VCaP (cell line): Measurements from ENCODE around the gene HTR4.
A peak's percentile ranks its signal among the peaks of the same experiment; 100 is the strongest.

ENCODE experiments used
- H3K27ac ChIP-seq: fragments of 450-650 bp; 2 replicates; pipeline ENCODE4 v1.5.1; 2017
- CTCF ChIP-seq: fragments of 450-650 bp; conservative IDR thresholded peaks from 2 replicates; pipeline ENCODE4 v1.5.1; 2017; ENCODE audit warnings: mild to moderate bottlenecking, moderate library complexity

HTR4 gene

DNA sequence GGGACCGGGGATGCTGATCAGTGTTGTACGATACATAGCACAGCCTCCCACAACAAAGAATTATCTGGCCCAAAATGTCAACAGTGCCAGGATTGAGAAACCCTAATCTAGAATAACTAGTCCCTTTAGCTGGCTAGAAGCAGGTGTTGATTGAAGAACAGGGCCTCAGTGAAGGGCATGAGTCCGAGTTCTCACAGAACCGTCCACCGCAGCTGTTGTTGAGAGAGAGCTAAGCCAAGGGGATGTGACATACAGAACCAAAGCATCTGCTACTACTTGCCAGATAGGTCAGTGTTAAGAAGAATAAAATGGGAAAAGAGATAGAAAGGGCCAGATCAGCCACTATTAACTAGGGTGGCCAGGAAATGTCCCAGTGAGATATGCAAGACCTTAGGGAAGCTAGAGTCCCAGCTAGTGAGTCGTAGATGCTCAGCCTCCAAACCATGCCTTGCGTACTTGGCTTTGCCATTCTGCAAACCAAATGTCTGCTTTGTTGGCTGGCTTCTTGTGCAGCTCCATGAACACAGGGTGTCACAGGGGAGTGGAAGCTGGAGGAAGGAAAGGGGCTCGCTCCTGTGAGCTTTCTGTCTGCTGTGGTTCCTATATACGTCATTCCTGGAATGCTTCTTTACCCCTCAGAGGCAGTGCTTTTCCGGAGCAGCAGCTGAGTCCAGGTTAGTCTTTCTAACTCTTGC, 201.7 kb downstream of the HTR4 start:
- no peak for TF ChIP-seq CTCF
- H3K27ac ChIP-seq = no peak overlapping the region

- no peak overlapping the region for H3K27ac ChIP-seq
- TF ChIP-seq CTCF = no peak
Measured at GRCh38 chr5:148446611-148447010, 207.7 kb downstream of the HTR4 start.

DNA sequence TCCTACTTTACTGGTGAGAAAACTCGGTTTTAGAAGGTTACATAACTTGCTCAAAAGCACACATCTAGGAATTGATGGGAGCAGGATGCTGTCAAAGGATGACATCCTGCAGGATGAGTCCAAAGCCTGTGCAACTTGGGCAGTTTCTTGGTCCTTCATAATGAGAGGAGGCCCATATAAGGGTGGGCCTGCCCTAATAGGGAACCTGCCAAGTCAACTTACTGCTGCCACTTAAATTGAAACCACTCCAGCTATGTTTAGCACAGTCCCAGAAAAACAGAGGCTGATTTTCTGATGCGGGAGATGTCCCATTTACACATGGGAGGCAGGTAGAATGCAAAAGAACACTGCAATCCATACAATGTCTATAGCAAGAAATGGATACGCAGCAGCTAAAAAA, 208.7 kb downstream of the HTR4 start:
- no peak overlapping the region for H3K27ac ChIP-seq
- no peak for TF ChIP-seq CTCF

DNA sequence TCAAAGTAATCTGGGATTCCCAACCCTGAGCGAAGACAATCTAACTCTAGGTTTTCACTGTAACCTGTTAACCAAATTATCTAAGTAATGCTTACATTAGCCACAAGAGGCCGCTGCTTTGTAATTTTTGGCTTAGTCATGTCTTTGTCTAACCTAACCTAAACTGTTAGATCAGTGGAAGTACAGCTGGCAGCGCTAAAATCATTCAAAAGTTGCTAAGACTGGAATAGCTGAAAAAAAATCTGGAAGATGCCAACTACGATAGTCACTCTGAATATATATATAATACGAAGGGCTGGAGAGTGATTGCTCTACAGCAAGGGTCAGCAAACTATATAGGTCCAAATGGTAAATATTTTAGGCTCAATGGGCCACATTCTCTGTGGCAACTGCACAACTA, 210.3 kb downstream of the HTR4 start:
- TF ChIP-seq CTCF = peak; percentile 63
- no peak overlapping the region for H3K27ac ChIP-seq

GRCh38 chr5:148443241-148443640, 211.1 kb downstream of the HTR4 start:
- no peak overlapping the region for H3K27ac ChIP-seq
- TF ChIP-seq CTCF = no peak

GRCh38 chr5:148438933-148439332, 215.4 kb downstream of the HTR4 start:
- no peak for TF ChIP-seq CTCF
- H3K27ac ChIP-seq = no peak overlapping the region

- no peak overlapping the region for H3K27ac ChIP-seq
- TF ChIP-seq CTCF = no peak
Measured at GRCh38 chr5:148437249-148437648, 217.1 kb downstream of the HTR4 start.
